IPS-18a (cell line): Measurements from ENCODE around the gene KAZALD1.
A peak's percentile ranks its signal among the peaks of the same experiment; 100 is the strongest.

Experiments used
- H3K27ac ChIP-seq: one replicate; pipeline ENCODE4 v1.5.1; 2013; ENCODE audit warnings: low read length
- H3K27me3 ChIP-seq: one replicate; pipeline ENCODE4 v1.6.1; 2013; ENCODE audit warnings: mild to moderate bottlenecking, low read length; ENCODE audit not compliant: control insufficient read depth, insufficient read depth
- H3K36me3 ChIP-seq: one replicate; pipeline ENCODE4 v1.6.1; 2013; ENCODE audit warnings: low read depth, low read length; ENCODE audit not compliant: control insufficient read depth
- H3K4me1 ChIP-seq: one replicate; pipeline ENCODE4 v1.6.1; 2013; ENCODE audit warnings: low read depth, low read length; ENCODE audit not compliant: control insufficient read depth
- H3K4me3 ChIP-seq: one replicate; pipeline ENCODE4 v1.5.1; 2013; ENCODE audit warnings: low read length
- H3K9ac ChIP-seq: one replicate; pipeline ENCODE4 v1.6.1; 2013; ENCODE audit warnings: mild to moderate bottlenecking, low read length, moderate library complexity
- H3K9me3 ChIP-seq: one replicate; pipeline ENCODE4 v1.6.1; 2013; ENCODE audit warnings: low read depth, low read length; ENCODE audit not compliant: control insufficient read depth

KAZALD1 gene

DNA sequence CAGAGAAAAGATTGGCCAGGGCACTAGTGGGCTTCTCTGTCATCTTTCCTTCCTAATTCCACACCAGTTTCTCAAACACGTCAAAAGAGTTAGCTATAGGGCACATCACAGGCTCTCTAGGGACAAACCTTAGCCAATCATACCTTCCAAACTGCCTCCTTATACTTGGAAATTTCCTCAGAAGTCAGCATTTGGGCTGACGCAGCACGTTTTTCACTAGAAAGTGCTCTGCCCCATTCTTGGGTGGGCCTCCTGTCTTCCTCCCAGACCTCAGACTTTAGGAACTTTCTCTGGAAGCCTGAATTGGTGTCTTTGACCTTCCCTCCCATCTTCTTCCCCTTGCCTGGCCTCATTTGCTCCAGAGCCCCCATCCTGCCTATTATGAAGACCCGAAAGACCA lies 19.7 kb upstream of the KAZALD1 start:
- peaks cover 71% of the 10 kb centered on the region for H3K27me3 ChIP-seq
- H3K36me3 ChIP-seq, result no peaks in the 10 kb centered on the region
- H3K4me3 ChIP-seq, result peak overlapping the region; percentile 67
- H3K9ac ChIP-seq, result no peak overlapping the region
- no peaks in the 10 kb centered on the region for H3K9me3 ChIP-seq
- H3K27ac ChIP-seq, result no peak overlapping the region
- H3K4me1 ChIP-seq, result peaks cover 3% of the 10 kb centered on the region

DNA sequence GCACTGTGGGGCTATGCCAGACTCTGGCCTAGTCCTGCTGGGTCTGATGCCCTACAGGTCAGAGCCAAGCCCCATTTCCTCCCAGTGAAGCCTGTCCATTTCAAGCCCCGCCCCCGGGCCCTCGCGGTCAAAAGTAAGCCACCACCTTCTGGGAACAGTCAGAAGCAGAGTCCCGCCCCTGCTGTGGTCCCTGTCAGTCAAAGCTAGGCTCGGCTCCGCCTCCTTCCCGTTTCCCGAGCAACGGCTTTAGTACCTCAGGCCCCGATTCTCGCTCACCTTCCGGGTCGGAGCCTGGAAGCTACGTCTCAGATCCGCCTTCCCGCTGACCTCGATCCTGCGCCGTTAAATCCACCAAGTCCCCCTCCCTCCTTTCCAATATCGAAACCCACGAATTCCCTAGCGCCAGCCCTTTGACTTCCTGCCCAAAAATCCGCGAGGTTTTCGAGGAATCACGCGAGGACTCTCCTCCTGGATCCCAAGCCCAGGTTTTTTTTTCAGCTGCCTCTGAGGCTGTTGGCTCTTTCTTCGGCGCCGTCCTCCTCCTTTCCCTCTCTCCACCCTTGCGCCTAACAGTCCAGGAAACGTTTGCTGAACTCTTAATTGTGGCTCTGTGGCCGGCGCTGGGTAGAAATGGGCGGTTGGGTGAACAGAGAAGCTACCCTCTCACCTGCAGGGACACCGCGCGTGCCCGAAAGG lies 19.0 kb upstream of the KAZALD1 start:
- peak overlapping the region; percentile 40 for H3K9ac ChIP-seq
- H3K27ac ChIP-seq, result no peak overlapping the region
- H3K9me3 ChIP-seq, result no peaks in the 10 kb centered on the region

DNA sequence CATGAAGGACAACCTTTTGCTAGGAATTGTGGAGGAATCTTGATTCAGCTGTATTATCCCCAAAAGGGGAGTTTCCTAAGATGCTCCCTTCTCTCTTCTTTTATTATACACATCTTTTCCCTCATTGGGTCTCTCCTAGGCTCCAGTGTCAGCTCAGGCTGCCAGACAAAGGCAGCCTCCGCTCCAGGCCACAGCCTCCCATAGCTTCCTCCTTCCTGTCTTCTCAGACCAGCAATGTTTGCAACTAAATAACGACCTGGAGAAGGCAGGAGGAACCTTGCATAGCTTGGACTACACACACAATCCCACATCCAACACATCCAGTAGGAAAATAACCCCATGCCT lies 18.5 kb upstream of the KAZALD1 start:
- peaks cover 72% of the 10 kb centered on the region for H3K27me3 ChIP-seq
- H3K9ac ChIP-seq, result peak overlapping the region; percentile 40
- H3K4me3 ChIP-seq, result peak overlapping the region; percentile 67
- H3K27ac ChIP-seq, result no peak overlapping the region
- H3K36me3 ChIP-seq, result no peaks in the 10 kb centered on the region
- H3K9me3 ChIP-seq, result no peaks in the 10 kb centered on the region
- H3K4me1 ChIP-seq, result peaks cover 3% of the 10 kb centered on the region

More for the DNA sequence above, 19.0 kb upstream of the KAZALD1 start:
- peak overlapping the region; percentile 67 for H3K4me3 ChIP-seq
- H3K4me1 ChIP-seq, result peaks cover 3% of the 10 kb centered on the region
- peaks cover 72% of the 10 kb centered on the region for H3K27me3 ChIP-seq
- no peaks in the 10 kb centered on the region for H3K36me3 ChIP-seq

DNA sequence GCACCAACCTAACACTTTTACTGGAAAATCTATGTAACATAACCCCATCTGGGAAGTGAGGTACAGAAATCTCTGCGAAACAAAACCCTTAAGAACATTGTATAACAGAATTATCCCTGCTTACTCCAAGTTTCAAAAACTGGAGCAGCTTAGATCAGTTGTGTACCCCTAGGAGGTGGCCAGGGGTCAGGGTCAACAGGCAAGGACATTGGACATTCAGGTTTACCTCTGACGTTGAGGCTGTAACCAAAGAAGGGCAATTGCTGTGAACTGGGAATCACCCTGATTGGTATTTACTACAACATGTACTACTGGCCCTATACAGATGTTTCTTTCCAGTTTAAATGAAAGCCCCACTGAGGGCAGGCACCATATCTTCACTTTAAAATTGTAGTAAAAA lies 17.7 kb upstream of the KAZALD1 start:
- no peak overlapping the region for H3K27ac ChIP-seq
- H3K36me3 ChIP-seq, result no peaks in the 10 kb centered on the region
- peaks cover 74% of the 10 kb centered on the region for H3K27me3 ChIP-seq
- H3K4me3 ChIP-seq, result no peak overlapping the region
- no peaks in the 10 kb centered on the region for H3K9me3 ChIP-seq
- peaks cover 3% of the 10 kb centered on the region for H3K4me1 ChIP-seq
- no peak overlapping the region for H3K9ac ChIP-seq

DNA sequence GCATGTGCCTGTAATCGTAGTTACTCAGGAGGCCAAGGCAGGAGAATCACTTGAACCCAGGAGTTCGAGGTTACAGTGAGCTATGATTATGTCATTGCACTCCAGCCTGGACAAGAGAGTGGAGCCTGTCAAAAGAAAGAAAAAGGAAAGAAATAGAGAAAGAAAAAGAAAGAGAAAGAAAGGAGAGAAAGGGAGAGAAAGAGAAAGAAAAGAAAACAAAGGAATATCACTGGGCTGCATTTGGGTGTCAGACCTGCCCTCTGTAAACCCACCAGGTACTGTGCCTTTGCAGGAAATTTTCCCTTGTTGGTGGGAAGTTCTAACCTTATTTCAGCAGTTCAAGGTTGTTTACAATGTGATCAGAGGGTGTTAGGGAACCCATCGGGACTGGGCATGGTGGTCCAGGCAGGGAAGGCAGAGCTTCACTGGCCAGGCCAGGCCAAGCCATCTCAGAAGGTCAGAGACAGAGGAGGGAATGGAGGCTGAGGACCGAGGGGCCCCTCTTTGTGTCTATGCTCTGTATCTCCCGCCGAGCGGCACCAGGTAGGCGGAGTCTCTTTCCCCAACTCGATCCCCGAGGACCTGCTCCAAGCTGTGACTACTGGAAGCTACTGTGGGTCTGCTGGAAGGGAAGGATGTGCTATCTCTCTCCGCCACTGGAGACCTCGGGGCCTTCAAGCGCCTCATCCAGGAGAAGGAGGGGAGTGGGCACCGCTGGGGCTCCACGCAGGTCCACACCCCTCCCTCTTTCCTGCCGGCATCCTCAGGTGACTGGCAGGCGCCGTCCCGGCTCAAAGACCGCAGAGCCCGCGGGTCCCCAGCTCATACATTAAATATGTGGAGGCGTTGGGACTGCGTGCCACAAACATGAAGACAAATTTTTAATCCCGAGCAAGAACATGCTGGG lies 15.2 kb upstream of the KAZALD1 start:
- Histone ChIP-seq H3K27me3 (peaks cover 85% of the 10 kb centered on the region), H3K9me3 (no peaks in the 10 kb centered on the region), H3K4me3 (peak overlapping the region; percentile 26), H3K27ac (no peak overlapping the region), H3K9ac (no peak overlapping the region), H3K36me3 (no peaks in the 10 kb centered on the region), H3K4me1 (peaks cover 3% of the 10 kb centered on the region)

DNA sequence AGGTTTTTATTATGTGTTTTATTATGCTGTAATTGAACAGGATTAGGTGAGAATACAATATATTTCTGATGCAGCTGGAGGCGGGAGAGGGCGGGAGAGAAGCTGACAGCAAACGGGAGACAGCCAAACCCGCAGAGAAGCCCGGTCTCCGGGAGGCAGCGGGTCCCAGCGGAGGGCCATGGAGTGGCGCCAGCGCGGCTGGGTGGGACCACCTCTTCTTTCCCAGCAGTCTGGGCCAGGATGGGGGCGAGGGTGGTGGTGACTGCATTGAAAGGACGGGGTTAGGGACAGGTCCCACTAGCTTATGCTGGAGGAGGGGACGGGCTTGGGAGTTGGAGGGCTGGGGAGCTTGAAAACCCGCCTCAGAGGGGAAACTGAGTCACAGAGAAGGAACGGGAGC lies 14.5 kb upstream of the KAZALD1 start:
- Histone ChIP-seq H3K36me3 (no peaks in the 10 kb centered on the region), H3K9ac (no peak overlapping the region), H3K27ac (no peak overlapping the region), H3K27me3 (peaks cover 92% of the 10 kb centered on the region), H3K4me3 (peak overlapping the region; percentile 26), H3K4me1 (peaks cover 3% of the 10 kb centered on the region), H3K9me3 (no peaks in the 10 kb centered on the region)

DNA sequence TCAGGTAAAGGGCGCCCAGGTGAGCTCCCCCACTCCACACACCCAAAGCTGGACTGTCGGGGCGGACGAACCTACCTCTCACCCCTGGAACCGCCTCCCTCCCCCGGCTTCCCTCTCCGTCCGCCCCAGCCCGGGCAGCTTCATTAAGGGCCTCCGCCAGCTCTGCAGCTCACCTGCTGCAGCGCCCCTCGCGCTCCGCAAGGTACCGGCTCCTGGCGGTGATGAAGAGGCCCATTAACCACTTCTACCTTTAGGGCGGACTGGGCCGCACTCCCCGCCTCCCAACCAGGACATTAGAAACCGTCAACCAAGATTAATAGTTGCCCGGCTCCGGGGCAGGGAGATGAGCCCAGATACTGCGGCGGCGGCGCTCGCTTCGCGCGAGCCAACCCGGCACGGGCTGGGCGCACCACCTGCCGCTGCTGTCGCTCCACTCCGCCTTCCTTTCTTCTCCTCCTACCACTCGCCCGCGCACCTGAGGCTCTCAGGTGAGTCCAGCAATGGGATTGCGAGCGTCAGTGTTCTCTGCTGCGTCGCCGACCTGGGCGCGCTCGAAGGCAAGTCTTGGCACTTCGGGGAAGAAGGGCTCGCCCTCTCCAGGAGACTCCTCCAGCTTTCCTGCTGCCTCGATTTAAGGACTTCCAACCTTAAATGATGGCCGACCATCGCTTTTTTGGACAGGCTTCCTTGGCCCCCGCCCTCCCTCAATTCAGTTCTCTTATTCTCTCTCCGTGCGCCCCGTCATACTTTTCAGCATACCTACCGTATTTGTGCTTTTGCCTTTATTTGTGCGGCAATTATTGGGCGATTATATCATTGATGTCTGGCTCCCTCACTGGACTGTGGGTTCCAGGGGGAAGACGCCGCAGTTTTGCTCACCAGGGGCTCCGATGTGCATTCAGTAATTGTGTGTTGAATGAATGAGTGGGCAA lies 13.6 kb upstream of the KAZALD1 start:
- peaks cover 3% of the 10 kb centered on the region for H3K4me1 ChIP-seq
- H3K27me3 ChIP-seq, result peaks cover 99% of the 10 kb centered on the region
- H3K9ac ChIP-seq, result no peak overlapping the region
- H3K36me3 ChIP-seq, result no peaks in the 10 kb centered on the region
- no peaks in the 10 kb centered on the region for H3K9me3 ChIP-seq
- H3K4me3 ChIP-seq, result no peak overlapping the region
- no peak overlapping the region for H3K27ac ChIP-seq

DNA sequence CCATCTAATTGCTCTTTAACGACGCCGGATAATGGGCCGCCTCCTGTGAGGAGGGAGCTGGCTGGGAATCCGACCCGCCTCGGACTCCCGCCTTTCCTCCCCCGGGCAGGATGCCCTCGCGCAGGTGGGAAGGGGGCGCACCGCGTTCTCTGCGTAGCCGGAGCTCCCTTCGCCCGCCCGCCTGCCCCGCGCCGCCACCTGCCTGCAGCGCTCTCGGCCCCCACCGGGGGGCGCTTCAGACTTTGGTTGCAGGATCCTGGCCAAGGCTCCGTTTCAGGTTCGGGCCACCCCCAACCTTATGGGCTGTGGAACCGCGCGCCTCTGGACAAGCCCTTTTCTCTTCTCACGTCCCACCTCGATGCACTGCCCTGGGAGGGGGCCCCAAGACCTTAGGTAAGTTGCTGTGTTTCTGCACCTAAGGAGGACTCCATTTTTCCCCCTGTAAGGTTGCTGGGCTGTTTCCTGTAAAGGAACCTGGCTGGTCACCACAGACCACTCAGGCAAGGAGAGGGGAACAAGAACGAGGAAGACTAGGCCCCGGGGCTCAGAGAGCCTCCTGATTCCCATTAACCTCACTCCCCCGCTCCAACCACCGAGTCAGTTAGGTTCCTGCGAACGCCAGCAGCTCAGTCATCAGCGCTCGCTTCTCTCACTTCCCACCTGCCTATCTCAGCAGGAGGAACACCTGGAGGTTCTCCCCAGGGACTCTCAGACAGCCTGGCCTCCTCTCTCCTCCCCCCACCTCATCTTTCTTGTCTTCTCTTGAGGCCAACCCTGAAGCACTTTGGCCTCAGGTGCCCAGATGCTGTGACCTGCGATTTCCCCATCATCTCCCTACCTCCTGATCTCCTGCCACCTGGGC lies 11.3 kb upstream of the KAZALD1 start:
- H3K36me3 ChIP-seq, result no peaks in the 10 kb centered on the region
- H3K9me3 ChIP-seq, result no peaks in the 10 kb centered on the region
- H3K9ac ChIP-seq, result no peak overlapping the region
- H3K4me1 ChIP-seq, result peaks cover 3% of the 10 kb centered on the region
- no peak overlapping the region for H3K27ac ChIP-seq
- peaks cover 77% of the 10 kb centered on the region for H3K27me3 ChIP-seq
- peak overlapping the region; percentile 14 for H3K4me3 ChIP-seq

DNA sequence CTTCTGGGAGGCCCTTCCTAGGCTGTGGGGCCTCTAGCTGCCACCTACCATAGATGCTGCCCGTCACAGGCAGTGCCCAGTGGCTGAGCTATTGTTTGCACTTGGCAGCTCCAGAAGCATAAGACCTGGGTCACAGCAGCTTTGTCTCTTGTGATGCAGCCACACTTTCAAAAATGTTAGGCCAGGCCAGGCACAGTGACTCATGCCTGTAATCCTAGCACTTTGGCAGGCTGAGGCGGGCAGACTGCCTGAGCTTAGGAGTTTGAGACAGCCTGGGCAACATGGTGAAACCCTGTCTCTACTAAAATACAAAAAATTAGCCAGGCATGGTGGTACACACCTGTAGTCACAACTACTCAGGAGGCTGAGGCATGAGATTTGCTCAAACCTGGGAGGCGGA lies 9.5 kb upstream of the KAZALD1 start:
- H3K4me3 ChIP-seq, result no peak overlapping the region
- no peaks in the 10 kb centered on the region for H3K9me3 ChIP-seq
- H3K27me3 ChIP-seq, result peaks cover 58% of the 10 kb centered on the region
- no peaks in the 10 kb centered on the region for H3K36me3 ChIP-seq
- H3K27ac ChIP-seq, result no peak overlapping the region
- no peaks in the 10 kb centered on the region for H3K4me1 ChIP-seq
- H3K9ac ChIP-seq, result no peak overlapping the region

DNA sequence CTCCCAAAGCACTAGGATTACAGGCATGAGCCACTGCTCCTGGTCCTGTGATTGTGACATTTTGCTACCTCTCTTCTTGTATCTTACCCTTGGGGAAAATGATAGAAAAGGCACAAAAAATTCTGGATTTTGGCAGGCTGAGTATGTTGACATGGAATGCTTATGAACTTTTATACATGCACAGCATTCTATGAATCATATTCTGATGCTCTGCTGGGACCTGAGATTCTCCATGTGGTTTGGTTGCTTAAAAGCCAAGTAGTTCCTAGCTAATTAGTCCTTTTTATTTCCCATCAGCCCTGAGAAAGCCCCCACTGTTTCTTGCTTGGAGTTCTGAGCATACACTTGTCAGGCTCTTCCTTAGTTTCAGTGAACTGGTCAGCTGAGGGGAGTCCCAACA lies 8.3 kb upstream of the KAZALD1 start:
- Histone ChIP-seq H3K4me3 (no peak overlapping the region), H3K4me1 (no peaks in the 10 kb centered on the region), H3K9me3 (no peaks in the 10 kb centered on the region), H3K9ac (no peak overlapping the region), H3K36me3 (no peaks in the 10 kb centered on the region), H3K27me3 (peaks cover 46% of the 10 kb centered on the region), H3K27ac (no peak overlapping the region)
